GM18505 (cell line): ENCODE results near the gene SMAD7.

Experiments used
- ATAC-seq: cut with Tn5 transposase; IDR thresholded peaks from one replicate; pipeline ENCODE4 v1.9.1; 2021; ENCODE audit not compliant: unreplicated experiment
- POLR2A ChIP-seq: IDR thresholded peaks from 4 replicates; pipeline ENCODE4 v1.6.1; 2011; ENCODE audit warnings: borderline replicate concordance; ENCODE audit not compliant: insufficient read depth, insufficient read length; ENCODE audit errors: extremely low read depth

The SMAD7 gene

GRCh38 chr18:48950536-48951447 is at the start of gene SMAD7:
Gene SMAD7, minus strand, starts transcription at chr18:48950965. Its CDS starts 541 bp downstream, at chr18:48950424.
- ATAC-seq = no peak

GRCh38 chr18:48999569-48999968 is 48.8 kb upstream of the SMAD7 start:
- TF ChIP-seq POLR2A = no peak

More at GRCh38 chr18:48950536-48951447, at the start of gene SMAD7:
- TF ChIP-seq POLR2A = no peak

GRCh38 chr18:48997985-48998831 is 47.4 kb upstream of the SMAD7 start:
- ATAC-seq = no peak
- TF ChIP-seq POLR2A = no peak

More at GRCh38 chr18:48999569-48999968, 48.8 kb upstream of the SMAD7 start:
- ATAC-seq = no peak

- TF ChIP-seq POLR2A = no peak
- no peak for ATAC-seq
Measured at GRCh38 chr18:48997681-48997984, 46.9 kb upstream of the SMAD7 start.

GRCh38 chr18:48996901-48997463 is 46.2 kb upstream of the SMAD7 start:
- ATAC-seq = no peak
- no peak for TF ChIP-seq POLR2A

GRCh38 chr18:48996041-48996440 is 45.3 kb upstream of the SMAD7 start:
- TF ChIP-seq POLR2A = no peak
- ATAC-seq = no peak

- ATAC-seq = no peak
- TF ChIP-seq POLR2A = no peak
Measured at GRCh38 chr18:48994926-48995835, 44.4 kb upstream of the SMAD7 start.

- no peak for TF ChIP-seq POLR2A
- ATAC-seq = no peak
Measured at GRCh38 chr18:48994044-48994651, 43.4 kb upstream of the SMAD7 start.

- ATAC-seq = no peak
- no peak for TF ChIP-seq POLR2A
Measured at GRCh38 chr18:48993586-48993985, 42.8 kb upstream of the SMAD7 start.

GRCh38 chr18:48992791-48993555 is 42.2 kb upstream of the SMAD7 start:
- peak; percentile 80 for ATAC-seq

GRCh38 chr18:48992133-48992532 is 41.4 kb upstream of the SMAD7 start:
- no peak for TF ChIP-seq POLR2A
- ATAC-seq = no peak

More at GRCh38 chr18:48992791-48993555, 42.2 kb upstream of the SMAD7 start:
- TF ChIP-seq POLR2A = no peak
